Gastrocnemius medialis (tissue), 4 donors: ENCODE data around the gene BCL7A.

Experiments used
- CTCF ChIP-seq, 5 experiments: fragments of 450-650 bp in 3 of 5; fragments of 200-600 bp in 2 of 5; sonication (generic) in 2 of 5; IDR thresholded peaks in 4 of 5; conservative IDR thresholded peaks in 1 of 5; 1 replicate in 4 of 5; 2 replicates in 1 of 5; pipeline ENCODE4 v1.5.1; 2016 to 2019; ENCODE audit warnings: antibody characterized with exemption in 5 of 5, mild to moderate bottlenecking in 3 of 5, moderate library complexity in 3 of 5
- POLR2A ChIP-seq, 2 donors: fragments of 450-650 bp; IDR thresholded peaks; one replicate each; pipeline ENCODE4 v1.6.1; 2017; ENCODE audit warnings: antibody characterized with exemption in 2 of 2, mild to moderate bottlenecking in 2 of 2, moderate library complexity in 2 of 2

- peak in 1 of 5 experiments; percentile 50 for TF ChIP-seq CTCF (IDR thresholded peaks at IDR 0.05 in 4 of 5, conservative IDR thresholded peaks at IDR 0.05 in 1 of 5)
- peak; percentile 33 to 45 for TF ChIP-seq POLR2A (IDR thresholded peaks at IDR 0.05)
These were observed 50.6 kb downstream of the BCL7A start for GRCh38 chr12:122072031-122072970.
